ENCODE data around the gene PCDH19.

PCDH19 gene

GRCh38 chrX:100395781-100396180, 14.3 kb downstream of the PCDH19 start:
- DNase-seq = no peak

DNA sequence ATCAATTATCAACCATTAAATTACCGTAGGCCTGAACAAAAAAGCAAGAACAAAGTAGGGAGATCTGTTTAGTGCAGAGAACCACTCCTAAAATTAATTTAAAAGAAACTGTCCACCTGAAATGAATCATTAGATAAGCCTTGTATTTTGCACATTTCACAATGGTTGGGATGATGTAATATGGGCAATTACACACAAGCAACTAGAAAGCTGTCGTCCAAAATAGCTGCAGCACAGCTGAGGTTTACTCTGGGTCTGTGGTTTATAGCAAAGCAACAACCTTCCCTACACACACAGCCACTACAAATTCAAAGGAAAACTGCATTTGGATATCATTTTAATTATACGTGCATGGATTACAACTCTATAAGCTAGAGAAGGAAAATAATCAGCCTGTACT, 28.5 kb downstream of the PCDH19 start:
- DNase-seq = no peak

- DNase-seq = no peak
Observed at GRCh38 chrX:100379388-100379986, 30.6 kb downstream of the PCDH19 start.

DNA sequence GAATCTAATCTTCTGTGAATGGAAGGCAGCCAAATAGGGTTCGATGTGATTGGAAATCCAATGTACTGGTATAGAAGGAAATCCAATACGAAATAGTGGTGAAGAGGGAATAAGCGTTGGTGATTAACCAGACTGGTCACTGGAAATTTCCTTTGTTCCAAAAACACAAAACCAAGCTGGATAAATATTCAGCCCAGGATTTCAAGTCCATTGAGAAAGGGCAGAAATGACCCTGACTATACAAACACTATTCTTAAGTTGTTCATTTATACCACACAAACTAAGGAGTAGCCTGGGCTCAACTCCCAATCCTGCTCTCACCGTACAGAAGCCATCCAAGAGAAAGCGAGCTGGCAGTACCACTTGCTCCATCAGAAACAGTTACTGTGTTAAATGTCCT, 32.2 kb downstream of the PCDH19 start:
- DNase-seq = no peak

DNA sequence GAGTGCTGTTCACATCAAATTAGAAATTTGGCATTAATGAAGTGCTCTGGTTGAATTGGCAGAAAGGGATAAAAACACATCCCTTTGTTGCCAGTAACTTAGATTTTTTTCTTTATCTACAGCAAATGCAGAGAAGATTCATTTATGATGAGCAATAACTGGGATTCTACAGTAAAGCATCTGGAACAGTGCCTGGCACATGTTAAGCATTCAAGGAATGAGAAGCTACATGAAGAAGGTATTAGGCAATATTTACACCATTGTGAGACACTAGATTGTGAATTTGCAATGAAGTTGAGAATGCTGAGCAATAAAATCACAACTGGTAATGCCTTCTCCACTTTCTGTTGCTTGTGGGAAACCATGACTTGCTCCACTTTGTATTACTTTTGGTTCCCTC, 33.5 kb downstream of the PCDH19 start:
- no peak for DNase-seq

GRCh38 chrX:100373673-100374072, 36.4 kb downstream of the PCDH19 start:
- no peak for DNase-seq

GRCh38 chrX:100368167-100368566, 41.9 kb downstream of the PCDH19 start:
- no peak for DNase-seq

DNA sequence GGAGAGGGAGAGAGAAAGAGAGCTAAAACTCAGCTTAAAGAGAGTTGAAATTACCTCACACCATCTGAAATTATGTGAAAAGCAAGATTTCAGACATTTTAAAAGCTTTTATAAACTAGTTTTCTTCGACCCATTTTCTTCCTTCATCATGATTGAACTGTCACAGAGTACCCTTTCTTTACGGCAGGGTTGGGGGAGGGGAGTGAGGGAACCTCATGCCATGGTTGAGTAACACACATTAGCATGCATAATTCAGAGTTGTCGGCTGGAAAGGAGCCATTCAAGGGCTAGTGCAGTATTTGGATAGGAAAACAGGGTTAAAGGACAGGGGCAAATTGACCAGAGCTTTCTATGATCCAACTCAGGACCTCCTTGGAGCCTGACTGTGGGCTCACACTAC, 46.2 kb downstream of the PCDH19 start:
- no peak for DNase-seq

GRCh38 chrX:100358766-100359165, 51.3 kb downstream of the PCDH19 start:
- no peak for DNase-seq

- DNase-seq = no peak
Observed at GRCh38 chrX:100356351-100356896, 53.6 kb downstream of the PCDH19 start.

DNA sequence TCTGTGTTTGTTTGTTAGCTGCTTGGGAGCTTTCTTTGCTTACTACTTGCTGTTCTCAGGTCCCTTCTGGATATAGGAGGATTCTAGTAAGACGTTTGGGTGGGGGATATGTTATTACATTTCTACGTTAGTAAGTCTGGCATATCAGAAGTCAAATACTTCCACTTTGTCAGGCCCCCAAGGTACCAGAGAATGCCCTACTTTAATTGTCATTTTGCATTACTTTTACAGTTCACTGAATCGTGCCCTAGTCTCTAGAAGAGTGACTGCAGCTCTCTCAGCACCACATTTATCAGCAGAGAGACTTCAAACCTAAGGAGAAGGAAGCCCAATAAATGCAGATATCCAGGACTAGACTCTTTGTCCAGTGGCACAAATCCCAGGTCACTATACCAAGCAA, 54.4 kb downstream of the PCDH19 start:
- no peak for DNase-seq

DNA sequence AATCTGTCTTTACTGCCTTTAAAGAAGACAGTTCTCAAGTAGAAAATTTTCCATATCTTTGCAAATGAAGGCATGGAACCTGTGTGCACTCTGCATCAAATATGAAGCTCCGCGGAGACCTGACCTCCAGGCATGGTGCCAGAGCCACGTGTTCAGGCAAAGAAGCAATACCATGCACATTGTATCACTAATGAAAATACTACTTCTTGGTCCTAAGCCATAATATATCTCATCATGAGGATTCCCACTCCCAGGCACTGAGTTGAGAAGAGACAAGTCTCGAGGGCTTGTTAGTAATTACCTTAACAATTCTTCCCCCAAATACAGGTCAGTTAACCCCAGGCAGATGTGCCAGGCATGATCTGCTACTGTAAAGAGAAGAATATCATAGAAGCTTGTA, 56.7 kb downstream of the PCDH19 start:
- no peak for DNase-seq

DNA sequence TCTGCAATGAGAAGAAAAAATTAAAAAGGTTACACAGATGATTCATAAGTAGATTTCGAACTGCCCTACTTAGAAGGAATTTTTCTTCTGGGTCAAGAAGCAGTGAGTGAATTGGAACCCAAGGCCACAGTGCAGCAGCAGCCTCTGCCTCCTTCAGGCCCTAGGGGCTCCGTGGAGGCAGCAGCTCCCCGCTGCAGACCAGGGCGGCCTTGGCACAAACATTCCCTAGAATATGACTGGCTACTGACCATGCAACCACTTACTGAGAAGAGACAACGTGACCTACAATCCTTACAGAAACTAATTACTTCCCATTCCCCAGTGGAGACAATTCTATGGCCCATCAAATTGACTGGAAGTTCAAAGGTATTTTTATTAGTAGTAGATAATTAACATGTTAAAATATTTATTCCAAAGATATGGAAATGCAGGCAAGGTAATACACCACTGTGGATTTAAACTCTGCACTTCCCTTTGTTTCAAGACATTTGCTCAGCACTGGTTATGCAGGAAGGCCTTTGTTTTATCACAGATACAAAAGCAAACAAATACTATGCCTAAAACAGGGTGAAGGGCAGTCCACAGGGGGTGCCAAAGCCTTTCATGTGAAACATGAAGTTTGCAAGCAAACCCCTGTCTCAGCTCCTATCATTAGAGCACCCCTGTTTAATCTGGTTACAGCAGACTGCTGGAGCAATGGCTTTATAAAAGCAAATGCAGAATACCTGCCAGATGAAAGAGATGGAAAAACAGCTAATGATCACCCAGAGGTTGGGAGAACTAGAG, 59.2 kb downstream of the PCDH19 start:
- DNase-seq = no peak

DNA sequence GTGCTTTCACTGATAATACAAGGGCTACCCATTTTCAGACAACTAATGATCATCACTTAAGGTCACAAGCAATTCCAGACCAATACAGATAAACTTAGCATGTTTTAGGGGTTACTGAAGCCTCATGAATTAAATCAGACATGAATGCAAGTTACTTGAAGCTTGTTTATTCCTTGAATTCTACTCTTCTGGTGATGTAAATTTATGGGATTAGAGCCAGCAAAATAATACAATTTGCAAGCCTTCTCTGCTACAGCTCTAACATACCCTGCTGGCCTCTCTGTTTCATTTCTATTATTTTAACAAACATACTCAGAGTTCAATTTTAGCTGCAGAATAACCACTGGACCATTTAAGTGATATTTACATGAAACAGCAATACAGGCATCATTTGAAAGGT, 60.7 kb downstream of the PCDH19 start:
- no peak for DNase-seq

GRCh38 chrX:100341142-100341510, 68.9 kb downstream of the PCDH19 start:
- DNase-seq = no peak

- no peak for DNase-seq
Observed at GRCh38 chrX:100340491-100341141, 69.5 kb downstream of the PCDH19 start.

GRCh38 chrX:100328351-100328750, 81.7 kb downstream of the PCDH19 start:
- no peak for DNase-seq

GRCh38 chrX:100319716-100320115, 90.4 kb downstream of the PCDH19 start:
- DNase-seq = no peak

- DNase-seq = no peak
Observed at GRCh38 chrX:100316987-100317386, 93.1 kb downstream of the PCDH19 start.

- no peak for DNase-seq
Observed at GRCh38 chrX:100315566-100315965, 94.5 kb downstream of the PCDH19 start.

DNA sequence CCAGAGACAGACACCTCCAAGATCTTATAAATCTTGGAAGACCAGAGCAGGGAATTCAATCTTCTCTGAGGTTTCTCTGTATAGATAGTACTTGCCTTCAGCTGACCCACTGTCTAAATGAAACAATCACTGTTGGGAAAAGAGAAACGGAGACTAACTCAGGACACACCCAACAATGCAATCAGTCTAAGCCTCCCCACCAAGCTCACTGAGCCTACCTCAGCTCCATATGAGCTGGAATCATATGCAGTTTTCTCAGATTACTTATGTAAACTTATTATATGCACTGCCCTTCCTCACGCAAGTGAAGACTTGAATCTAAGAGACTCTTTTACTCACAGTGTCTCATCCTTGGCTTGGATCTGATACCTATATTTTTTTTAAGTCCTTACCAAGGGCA, 110.5 kb downstream of the PCDH19 start:
- DNase-seq = no peak

DNA sequence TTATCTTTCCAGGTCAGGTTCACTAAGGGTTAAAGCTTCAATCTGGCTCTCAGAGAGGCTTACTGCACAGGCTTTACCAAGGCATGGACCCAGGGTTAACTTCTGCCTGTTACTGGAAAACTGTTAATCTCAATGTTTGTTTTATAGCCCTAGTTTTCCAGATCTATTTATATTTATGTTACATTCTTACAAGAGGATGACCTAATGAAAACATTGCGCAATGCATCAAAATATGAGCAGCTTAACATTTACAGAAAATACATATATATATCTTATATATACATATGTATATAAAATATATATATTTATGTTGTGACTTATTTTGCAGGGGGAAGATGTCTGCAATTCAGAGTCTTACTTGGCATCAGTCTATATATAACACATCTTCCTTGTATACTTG, 112.3 kb downstream of the PCDH19 start:
- no peak for DNase-seq

GRCh38 chrX:100296183-100296753, 113.8 kb downstream of the PCDH19 start:
- no peak for DNase-seq

GRCh38 chrX:100294965-100295364, 115.1 kb downstream of the PCDH19 start:
- no peak for DNase-seq

All from activated CD4-positive, alpha-beta T cell treated with anti-CD3 and anti-CD28 coated beads, Interleukin-2, amount 50 U/mL, for 1 hour (primary cell).